K562 (cell line): Measurements from ENCODE around the gene MPIG6B. TPM values are rescaled to one million over a fixed set of nuclear protein-coding genes. Genes with fewer than 3 reads are reported as not detected.

Experiments
- BCOR ChIP-seq: fragments of 450-650 bp; IDR thresholded peaks from 2 replicates; pipeline ENCODE4 v1.6.1; 2016
- BMI1 ChIP-seq: fragments of 150-350 bp; IDR thresholded peaks from 2 replicates; pipeline ENCODE4 v1.6.1; 2014; ENCODE audit warnings: low read length
- HNRNPK ChIP-seq: fragments of 200-400 bp; formaldehyde crosslinking; IDR thresholded peaks from one replicate; pipeline ENCODE4 v1.6.1; 2018; ENCODE audit warnings: mild to moderate bottlenecking, low read depth, low read length; ENCODE audit not compliant: poor library complexity, severe bottlenecking
- NR1H2 ChIP-seq: sonication (generic); formaldehyde crosslinking; IDR thresholded peaks from 2 replicates; pipeline ENCODE4 v1.4.0; 2020; ENCODE audit warnings: mild to moderate bottlenecking, missing genetic modification reagents
- RREB1 ChIP-seq: fragments of 250-450 bp; sonication (Bioruptor Pico); IDR thresholded peaks from 2 replicates; pipeline ENCODE4 v1.4.0; 2020
- SUPT5H ChIP-seq: fragments of 450-650 bp; IDR thresholded peaks from 2 replicates; pipeline ENCODE4 v1.6.1; 2016
- ZBTB1 ChIP-seq: sonication (generic); formaldehyde crosslinking; IDR thresholded peaks from 2 replicates; pipeline ENCODE4 v1.8.1; 2023; ENCODE audit warnings: missing genetic modification reagents, low read depth, mild to moderate bottlenecking, borderline replicate concordance
- ZBTB49 ChIP-seq: sonication (generic); formaldehyde crosslinking; IDR thresholded peaks from 2 replicates; pipeline ENCODE4 v1.8.0; 2022; ENCODE audit warnings: missing genetic modification reagents, mild to moderate bottlenecking, borderline replicate concordance
- ZNF592 ChIP-seq: fragments of 450-650 bp; IDR thresholded peaks from 2 replicates; pipeline ENCODE4 v1.6.1; 2017; ENCODE audit warnings: antibody characterized with exemption, mild to moderate bottlenecking
- ZSCAN32 ChIP-seq: fragments of 450-650 bp; formaldehyde crosslinking; IDR thresholded peaks from 2 replicates; pipeline ENCODE4 v1.4.0; 2020; ENCODE audit warnings: mild to moderate bottlenecking, moderate library complexity
- polyA plus RNA-seq, 8 experiments: library from polyadenylated mRNA; depleted of rRNA in 4 of 8; stranded (reverse) in 5 of 8; unstranded in 3 of 8; fragments of >200 nt; fragmentation: Nextera tagmentation in 2 of 8; fragmentation: Illumina TruSeq in 1 of 8; extraction: Ambion mirVana in 2 of 8; extraction: Trizol in 1 of 8; gene quantifications; 2 replicates each; pipeline versions ENCODE4 v1.2.1 to v1.2.3, GENCODE V29; 2011 to 2014; ENCODE audit warnings: inconsistent platforms in 1 of 8, missing spikeins in 1 of 8
- total RNA-seq, 7 experiments: library from RNA; depleted of rRNA in 6 of 7; stranded (reverse); fragments of >200 nt in 6 of 7; fragmentation: Illumina TruSeq in 2 of 7; extraction: Trizol in 2 of 7; gene quantifications; 2 replicates each; pipeline versions ENCODE4 v1.2.1 to v1.2.3, GENCODE V29; 2011 to 2021; ENCODE audit warnings: low replicate concordance in 1 of 7

Gene MPIG6B
- total and polyA plus RNA-seq, 9 of the 15 experiments (the other 6 are each of a cell fraction or from before 2014, with no cell fraction given), result 0.11 to 1.2 (median 0.28) TPM; not detected in 1

- TF ChIP-seq RREB1 (CRISPR knock-in tag), result peak; percentile 55; the same call in 1 of the 2 replicates
- no peak for TF ChIP-seq BMI1
- no peak for TF ChIP-seq NR1H2 (CRISPR knock-in tag)
- no peak for TF ChIP-seq ZBTB1
- TF ChIP-seq SUPT5H, result peak; percentile 93
- TF ChIP-seq ZBTB49 (CRISPR knock-in tag), result no peak
- TF ChIP-seq HNRNPK, result no peak
- TF ChIP-seq BCOR, result 0 out of 2 replicates have a peak, but pooled peaks have one; percentile 32
- TF ChIP-seq ZNF592, result no peak
- TF ChIP-seq ZSCAN32 (CRISPR knock-in tag), result no peak
Measured at GRCh38 chr6:31737991-31738979, 15.1 kb downstream of the MPIG6B start (continued).
